GM23338 (cell line): ENCODE results near the gene CEP350. TPM values are rescaled to one million over a fixed set of nuclear protein-coding genes. Genes with fewer than 3 reads are reported as not detected.

Source experiments
- ATAC-seq: fragments of 200-7000 bp; cut with Tn5 transposase; 3 replicates; pipeline ENCODE4 v1.9.1; 2020
- DNase-seq: peaks from one replicate; pipeline ENCODE4 v3.0.0-alpha.2; 2015; ENCODE audit warnings: low spot score
- H2AFZ ChIP-seq: fragments of 200-600 bp; sonication (generic); 2 replicates; pipeline ENCODE4 v1.8.0; 2016; ENCODE audit warnings: antibody characterized with exemption, mild to moderate bottlenecking, moderate library complexity
- H3F3A ChIP-seq: fragments of 200-600 bp; sonication (generic); replicated peaks from 2 replicates; pipeline ENCODE4 v1.8.0; 2017; ENCODE audit warnings: antibody characterized with exemption, mixed run types, low read depth
- H3K27ac ChIP-seq: fragments of 200-600 bp; sonication (generic); 2 replicates; pipeline ENCODE4 v1.6.1; 2016; ENCODE audit warnings: low read depth
- H3K27me3 ChIP-seq: fragments of 200-600 bp; sonication (generic); 2 replicates; pipeline ENCODE4 v1.8.0; 2016; ENCODE audit warnings: mild to moderate bottlenecking, mixed run types, moderate library complexity; ENCODE audit not compliant: insufficient read depth
- H3K36me3 ChIP-seq: fragments of 200-600 bp; sonication (generic); 2 replicates; pipeline ENCODE4 v1.8.0; 2016; ENCODE audit warnings: mild to moderate bottlenecking; ENCODE audit not compliant: insufficient read depth
- H3K4me1 ChIP-seq: fragments of 200-600 bp; sonication (generic); 2 replicates; pipeline ENCODE4 v1.8.0; 2016; ENCODE audit warnings: mild to moderate bottlenecking, moderate library complexity; ENCODE audit not compliant: insufficient read depth
- H3K4me2 ChIP-seq: fragments of 200-600 bp; sonication (generic); 2 replicates; pipeline ENCODE4 v1.7.1; 2017; ENCODE audit warnings: mixed run types
- H3K4me3 ChIP-seq: fragments of 200-600 bp; sonication (generic); 2 replicates; pipeline ENCODE4 v1.6.1; 2016; ENCODE audit warnings: mixed run types
- H3K79me2 ChIP-seq: fragments of 200-600 bp; sonication (generic); replicated peaks from 2 replicates; pipeline ENCODE4 v1.8.0; 2017; ENCODE audit warnings: mild to moderate bottlenecking; ENCODE audit not compliant: insufficient read depth
- H3K9me2 ChIP-seq: fragments of 200-600 bp; sonication (generic); 2 replicates; pipeline ENCODE4 v1.8.0; 2017; ENCODE audit not compliant: insufficient read depth
- H4K20me1 ChIP-seq: fragments of 200-600 bp; sonication (generic); replicated peaks from 2 replicates; pipeline ENCODE4 v1.8.0; 2017; ENCODE audit warnings: mild to moderate bottlenecking; ENCODE audit not compliant: insufficient read depth
- H3K27ac Mint-ChIP-seq: 2 replicates; pipeline ENCODE4 v1.8.0; 2020; ENCODE audit warnings: inconsistent platforms, mild to moderate bottlenecking, moderate library complexity, mixed read lengths
- H3K27me3 Mint-ChIP-seq: 3 replicates; pipeline ENCODE4 v1.8.0; 2022; ENCODE audit warnings: low read depth, mild to moderate bottlenecking, moderate library complexity, mixed read lengths, inconsistent platforms; ENCODE audit not compliant: insufficient read depth, poor library complexity
- H3K36me3 Mint-ChIP-seq: 3 replicates; pipeline ENCODE4 v1.8.0; 2021; ENCODE audit warnings: low read depth, mild to moderate bottlenecking, inconsistent platforms, moderate library complexity, mixed read lengths
- H3K4me1 Mint-ChIP-seq: 3 replicates; pipeline ENCODE4 v1.8.0; 2020; ENCODE audit warnings: mild to moderate bottlenecking, inconsistent platforms, mixed read lengths
- H3K4me3 Mint-ChIP-seq: 3 replicates; pipeline ENCODE4 v1.8.0; 2021; ENCODE audit warnings: moderate library complexity, mild to moderate bottlenecking, inconsistent platforms, mixed read lengths
- H3K9me3 Mint-ChIP-seq: 3 replicates; pipeline ENCODE4 v1.8.0; 2020; ENCODE audit warnings: moderate library complexity, mild to moderate bottlenecking, inconsistent platforms, mixed read lengths
- CREB1 ChIP-seq: fragments of 250-450 bp; sonication (Bioruptor Pico); IDR thresholded peaks from 2 replicates; pipeline ENCODE4 v1.5.0; 2020; ENCODE audit warnings: low read depth, mild to moderate bottlenecking, moderate library complexity
- CTCF ChIP-seq, 2 experiments: fragments of 200-600 bp in 1 of 2; sonication (generic) in 1 of 2; conservative IDR thresholded peaks; 2 replicates each; pipeline versions ENCODE4 v1.5.1 to v1.6.1; 2016 to 2017; ENCODE audit warnings: antibody characterized with exemption in 2 of 2, low read depth in 2 of 2, mild to moderate bottlenecking in 2 of 2, moderate library complexity in 1 of 2
- ETS1 ChIP-seq: IDR thresholded peaks from 2 replicates; pipeline ENCODE4 v1.6.1; 2016; ENCODE audit warnings: antibody characterized with exemption
- EZH2 ChIP-seq: fragments of 200-600 bp; sonication (generic); IDR thresholded peaks from one replicate; pipeline ENCODE4 v1.8.0; 2017; ENCODE audit warnings: antibody characterized with exemption, mild to moderate bottlenecking, low read depth; ENCODE audit not compliant: unreplicated experiment
- EZH2phosphoT487 ChIP-seq: fragments of 200-600 bp; sonication (generic); IDR thresholded peaks from one replicate; pipeline ENCODE4 v1.8.1; 2018; ENCODE audit warnings: antibody characterized with exemption; ENCODE audit not compliant: unreplicated experiment
- JUNB ChIP-seq: IDR thresholded peaks from one replicate; pipeline ENCODE4 v1.6.1; 2016; ENCODE audit warnings: antibody characterized with exemption; ENCODE audit not compliant: unreplicated experiment
- NANOG ChIP-seq: IDR thresholded peaks from 2 replicates; pipeline ENCODE4 v1.6.1; 2016; ENCODE audit warnings: antibody characterized with exemption, borderline replicate concordance
- POLR2AphosphoS5 ChIP-seq: IDR thresholded peaks from 2 replicates; pipeline ENCODE4 v1.6.1; 2016; ENCODE audit warnings: antibody characterized with exemption, low read depth
- REST ChIP-seq: IDR thresholded peaks from one replicate; pipeline ENCODE4 v1.6.1; 2018; ENCODE audit warnings: antibody characterized with exemption; ENCODE audit not compliant: unreplicated experiment
- STAT1 ChIP-seq: IDR thresholded peaks from one replicate; pipeline ENCODE4 v1.6.1; 2016; ENCODE audit warnings: antibody characterized with exemption; ENCODE audit not compliant: unreplicated experiment
- ZNF114 ChIP-seq: fragments of 250-450 bp; sonication (Bioruptor Pico); IDR thresholded peaks from 2 replicates; pipeline ENCODE4 v1.5.0; 2020; ENCODE audit warnings: mild to moderate bottlenecking, moderate library complexity
- ZNF331 ChIP-seq: fragments of 250-450 bp; sonication (Bioruptor Pico); IDR thresholded peaks from 2 replicates; pipeline ENCODE4 v1.5.0; 2020; ENCODE audit warnings: low read depth, mild to moderate bottlenecking, moderate library complexity
- ZNF462 ChIP-seq: fragments of 250-450 bp; sonication (Bioruptor Pico); IDR thresholded peaks from 2 replicates; pipeline ENCODE4 v1.5.0; 2020; ENCODE audit warnings: mild to moderate bottlenecking, moderate library complexity
- polyA plus RNA-seq: library from polyadenylated mRNA; unstranded; fragments of >200 nt; fragmentation: Nextera tagmentation; extraction: Ambion mirVana; gene quantifications from 2 replicates; pipeline ENCODE4 v1.2.1, GENCODE V29; 2016
- total RNA-seq: library from RNA; depleted of rRNA; stranded (reverse); fragments of >200 nt; shearing (Covaris generic); gene quantifications from 2 replicates; pipeline ENCODE4 v1.2.3, GENCODE V29; 2014

CEP350 gene
- total and polyA plus RNA-seq, 2 experiments from 2014 or later = 23.4 to 36.8 TPM

- Mint-ChIP-seq H3K4me3 (no peak overlapping the region), H3K9me3 (no peaks in the 10 kb centered on the region; the same call in 2 of the 3 replicates), H3K4me1 (peaks cover 14% of the 10 kb centered on the region), H3K27me3 (no peaks in the 10 kb centered on the region), H3K36me3 (no peaks in the 10 kb centered on the region), H3K27ac (no peak overlapping the region)
- no peak for TF ChIP-seq CTCF (conservative IDR thresholded peaks at IDR 0.05; ENCODE audit: low read depth in 2 of 2)
- TF ChIP-seq ZNF114 (CRISPR knock-in tag) = no peak
- TF ChIP-seq CREB1 (CRISPR knock-in tag) = no peak
- TF ChIP-seq NANOG = no peak
- no peak for TF ChIP-seq EZH2phosphoT487
- TF ChIP-seq ETS1 = no peak
- no peak for TF ChIP-seq STAT1
- no peak for TF ChIP-seq EZH2
- TF ChIP-seq JUNB = no peak
- no peak for TF ChIP-seq POLR2AphosphoS5
- no peak for TF ChIP-seq ZNF331
- no peak for TF ChIP-seq ZNF462 (CRISPR knock-in tag)
- TF ChIP-seq REST = no peak
- Histone ChIP-seq H3K36me3 (no peaks in the 10 kb centered on the region), H3K4me3 (no peak overlapping the region), H3K27ac (no peak overlapping the region), H4K20me1 (no peaks in the 10 kb centered on the region), H3K4me2 (no peak overlapping the region), H3K4me1 (no peaks in the 10 kb centered on the region), H3K79me2 (no peaks in the 10 kb centered on the region), H3K27me3 (no peaks in the 10 kb centered on the region), H3K9me2 (no peaks in the 10 kb centered on the region), H2AFZ (no peak overlapping the region), H3F3A (no peaks in the 10 kb centered on the region)
- no peak for ATAC-seq
- DNase-seq = no peak
Measured at GRCh38 chr1:180130651-180131050, 176.0 kb downstream of the CEP350 start.
